GM19099 (cell line): ENCODE results near the gene FOXP2.

Experiments
- POLR2A ChIP-seq: IDR thresholded peaks from 3 replicates; pipeline ENCODE4 v1.6.1; 2011; ENCODE audit warnings: low read depth; ENCODE audit not compliant: insufficient read length; ENCODE audit errors: extremely low read depth

The FOXP2 gene

GRCh38 chr7:114460021-114460420 lies 45.4 kb downstream of the FOXP2 start:
- TF ChIP-seq POLR2A: no peak

DNA sequence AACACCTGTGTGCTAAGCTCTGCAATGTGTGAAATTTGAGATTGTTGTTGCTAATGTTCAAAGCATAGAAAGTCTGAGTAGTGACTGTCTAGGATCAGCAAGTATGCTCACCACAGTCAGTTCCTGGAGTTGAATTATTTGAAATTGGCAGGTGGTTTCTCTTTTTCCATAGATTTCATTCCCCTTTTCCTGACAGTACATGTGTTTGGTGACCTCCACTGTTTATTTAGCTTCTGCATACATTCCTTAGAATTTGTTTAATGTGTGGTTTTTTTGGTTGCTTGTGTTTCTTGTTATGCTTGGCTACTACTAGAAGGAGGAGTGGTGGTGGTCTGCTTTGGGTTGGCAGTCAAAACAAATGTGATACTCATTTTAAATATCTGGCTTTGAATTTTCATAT lies 52.3 kb downstream of the FOXP2 start:
- TF ChIP-seq POLR2A: no peak

DNA sequence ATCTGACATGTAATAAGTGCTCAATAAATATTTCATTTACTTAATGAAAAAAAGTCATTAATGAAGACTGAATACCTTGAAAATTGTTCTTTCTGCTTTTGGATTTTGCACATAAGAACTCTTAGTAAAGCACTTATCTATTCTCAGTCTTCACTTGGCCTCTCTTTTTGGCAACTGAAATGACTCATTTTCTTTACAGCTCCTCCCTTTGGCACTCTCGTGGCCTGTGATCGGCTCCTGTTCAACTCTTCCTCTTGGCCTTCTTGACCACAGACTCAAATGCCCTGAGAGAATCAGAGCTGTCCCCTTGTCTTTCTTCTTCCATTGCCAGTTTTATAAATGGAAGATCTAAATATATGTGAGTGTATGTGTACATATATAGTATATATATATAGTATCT lies 54.2 kb downstream of the FOXP2 start:
- no peak for TF ChIP-seq POLR2A

DNA sequence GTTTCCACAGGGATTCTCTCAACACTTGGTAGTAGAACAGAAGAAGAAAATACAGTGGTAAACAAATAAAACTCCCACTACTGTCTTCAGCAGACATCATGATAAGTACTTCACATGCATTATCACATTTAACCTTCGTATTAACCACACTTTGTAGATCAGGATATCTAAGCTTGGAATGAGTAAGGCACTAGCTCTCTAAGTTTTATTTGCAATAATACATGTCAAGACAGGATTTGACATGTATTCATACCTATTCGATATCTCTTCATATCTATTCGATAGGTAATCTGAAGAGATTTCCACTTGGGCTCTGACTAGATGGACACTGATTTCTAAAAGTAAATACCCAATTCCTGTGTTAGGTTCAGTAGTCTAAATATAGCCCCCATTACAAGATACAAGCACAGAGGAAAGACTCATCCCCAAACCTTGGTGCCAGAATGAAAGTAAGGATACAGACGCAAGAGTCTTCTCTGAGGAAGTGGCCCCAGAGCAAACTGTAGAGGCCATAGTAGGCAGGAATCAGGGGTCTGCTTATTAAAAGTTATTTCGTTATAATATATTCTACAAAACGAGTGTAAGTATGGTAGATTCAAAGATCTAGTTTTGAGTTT lies 58.4 kb downstream of the FOXP2 start:
- no peak for TF ChIP-seq POLR2A

DNA sequence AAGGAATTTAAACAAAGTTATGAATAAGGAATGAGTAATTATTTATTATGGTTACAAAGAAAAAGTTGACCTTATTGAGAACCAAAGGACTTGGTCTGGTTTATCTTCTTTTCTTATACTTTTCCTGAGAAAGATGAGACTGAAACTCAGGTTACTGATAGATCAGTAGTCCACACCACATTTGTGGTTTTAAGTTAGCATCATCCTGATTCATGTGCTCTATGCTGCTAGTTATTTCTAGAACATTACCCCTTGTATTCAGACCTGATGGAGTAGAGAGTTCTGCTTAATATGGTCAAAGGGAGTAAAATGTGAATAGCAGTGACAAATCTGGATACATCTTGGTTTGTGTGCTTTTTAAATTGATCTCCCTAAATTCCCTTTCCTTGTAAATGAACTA lies 63.8 kb downstream of the FOXP2 start:
- no peak for TF ChIP-seq POLR2A

DNA sequence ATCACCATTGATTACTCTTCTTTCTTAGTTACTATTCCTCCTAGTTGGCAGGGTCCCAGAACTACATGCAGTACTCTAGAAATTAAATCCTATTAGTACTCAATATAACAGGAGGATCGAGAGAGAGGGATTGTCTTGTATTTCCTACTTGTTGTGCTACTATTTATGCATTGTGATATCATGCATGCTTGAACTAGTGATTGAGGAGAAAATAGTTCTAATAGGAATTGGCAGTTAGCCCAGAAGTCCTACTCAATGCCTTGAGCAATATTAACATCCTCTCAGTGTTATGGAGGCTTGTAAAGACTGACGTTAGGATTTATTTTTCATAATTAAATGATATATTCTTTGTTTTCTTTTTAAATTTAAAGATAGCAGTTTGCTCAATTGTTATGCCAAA lies 67.4 kb downstream of the FOXP2 start:
- no peak for TF ChIP-seq POLR2A

- TF ChIP-seq POLR2A: no peak
These were observed 69.6 kb downstream of the FOXP2 start for GRCh38 chr7:114484226-114484625.

- no peak for TF ChIP-seq POLR2A
These were observed 72.6 kb downstream of the FOXP2 start for GRCh38 chr7:114487174-114487573.

DNA sequence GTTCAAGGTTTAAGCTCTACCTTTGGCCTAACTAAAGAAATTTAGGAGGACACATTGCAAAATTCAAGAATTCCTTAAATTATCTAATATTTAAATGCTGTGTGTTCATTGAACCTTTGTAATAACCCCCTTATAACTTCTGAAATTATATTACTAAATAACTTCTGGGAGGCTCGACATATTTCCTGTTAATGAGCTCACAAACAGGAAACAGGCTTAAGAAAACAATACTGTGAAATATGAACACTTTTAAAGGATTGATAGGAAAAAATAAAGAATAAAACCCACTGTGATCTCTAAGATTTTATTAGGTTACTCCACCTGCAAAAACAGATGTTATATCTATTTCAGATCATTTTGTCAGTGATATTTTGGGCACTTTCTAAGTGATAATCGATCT lies 74.1 kb downstream of the FOXP2 start:
- no peak for TF ChIP-seq POLR2A

DNA sequence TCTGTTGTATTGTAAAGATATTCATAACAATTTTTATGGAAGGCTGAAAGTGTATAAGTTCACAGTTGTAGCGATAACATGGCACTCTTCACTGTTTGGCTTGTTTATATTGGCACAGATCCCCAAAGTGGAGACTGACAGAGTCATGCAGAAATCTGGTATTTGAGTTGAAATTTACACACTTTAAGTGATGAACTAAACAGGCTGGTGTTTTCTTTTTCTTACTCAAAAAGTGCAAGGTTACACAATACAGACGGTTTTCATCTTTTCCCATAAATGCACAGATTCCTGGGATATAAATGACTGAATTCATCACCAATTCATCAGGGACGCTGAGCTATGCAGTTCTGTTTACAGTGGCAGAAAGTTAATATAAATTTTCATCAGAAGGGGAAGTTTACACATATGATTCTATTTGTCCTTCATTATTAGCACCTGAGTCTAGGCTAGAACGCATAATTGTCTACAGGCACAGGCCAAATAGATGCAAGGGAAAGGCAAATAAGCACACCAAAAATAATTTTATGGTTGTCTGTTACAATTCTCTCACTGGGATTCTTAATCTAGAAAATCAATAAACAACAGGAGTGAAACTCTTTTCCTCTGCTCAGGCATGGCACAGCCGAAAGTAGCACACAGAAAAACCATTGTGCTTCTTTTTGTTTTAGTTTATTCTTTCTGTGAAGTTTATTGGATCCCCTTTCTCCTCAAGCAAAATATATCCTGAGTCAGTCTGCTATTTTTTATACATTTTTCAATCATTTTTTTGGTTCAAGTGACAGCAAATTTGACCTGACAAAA lies 88.0 kb downstream of the FOXP2 start:
- TF ChIP-seq POLR2A: no peak

GRCh38 chr7:114504586-114504985 lies 90.0 kb downstream of the FOXP2 start:
- no peak for TF ChIP-seq POLR2A

- no peak for TF ChIP-seq POLR2A
These were observed 92.8 kb downstream of the FOXP2 start for GRCh38 chr7:114507381-114507780.

GRCh38 chr7:114508086-114508485 lies 93.5 kb downstream of the FOXP2 start:
- TF ChIP-seq POLR2A: no peak

GRCh38 chr7:114519240-114519639 lies 104.6 kb downstream of the FOXP2 start:
- no peak for TF ChIP-seq POLR2A

- TF ChIP-seq POLR2A: no peak
These were observed 107.5 kb downstream of the FOXP2 start for GRCh38 chr7:114522081-114522480.

DNA sequence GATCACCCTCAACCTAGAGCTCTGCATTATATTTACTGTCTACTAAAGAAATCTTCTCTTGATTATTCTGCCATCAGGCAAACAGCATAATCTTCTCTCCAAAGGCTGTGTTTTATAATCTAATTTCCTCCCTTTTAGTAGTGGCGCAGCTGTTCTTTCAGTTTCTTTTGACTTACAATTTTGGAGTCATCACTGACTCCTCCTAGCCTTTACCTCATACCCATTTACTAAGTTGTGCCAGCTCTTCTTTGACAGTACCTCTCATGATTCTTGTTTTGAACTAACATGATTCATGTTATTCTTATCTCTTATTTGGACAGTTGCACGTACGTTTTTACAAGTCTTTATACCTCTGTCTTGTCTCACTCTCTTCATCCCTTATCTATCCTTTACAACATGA lies 113.0 kb downstream of the FOXP2 start:
- TF ChIP-seq POLR2A: no peak
